ENCODE results near the gene CBFB.
"Not testable (repeated sequence)": the region's sequence is repeated elsewhere in the genome, so short reads cannot be mapped to it uniquely, and the experiment has no call there.

The CBFB gene

DNA sequence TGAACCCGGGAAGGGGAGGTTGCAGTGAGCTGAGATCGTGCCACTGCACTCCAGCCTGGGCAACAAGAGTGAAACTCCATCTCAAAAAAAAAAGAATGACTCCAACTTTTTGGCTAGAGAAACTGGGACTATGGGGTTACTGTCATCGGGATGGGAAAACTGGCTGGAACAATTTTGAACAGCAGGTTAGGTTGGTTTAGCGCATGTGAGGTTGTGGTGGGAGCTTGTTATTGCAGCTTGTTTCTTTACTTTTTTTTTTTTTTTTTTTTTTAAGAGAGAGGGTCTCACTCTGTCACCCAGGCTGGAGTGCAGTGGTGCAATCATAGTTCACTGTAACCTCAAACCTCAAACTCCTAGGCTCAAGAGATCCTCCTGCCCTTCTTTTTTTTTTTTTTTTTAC lies 12.6 kb downstream of the CBFB start:
- not testable (repeated sequence) for DNase-seq (ENCODE audit: low spot score)

DNA sequence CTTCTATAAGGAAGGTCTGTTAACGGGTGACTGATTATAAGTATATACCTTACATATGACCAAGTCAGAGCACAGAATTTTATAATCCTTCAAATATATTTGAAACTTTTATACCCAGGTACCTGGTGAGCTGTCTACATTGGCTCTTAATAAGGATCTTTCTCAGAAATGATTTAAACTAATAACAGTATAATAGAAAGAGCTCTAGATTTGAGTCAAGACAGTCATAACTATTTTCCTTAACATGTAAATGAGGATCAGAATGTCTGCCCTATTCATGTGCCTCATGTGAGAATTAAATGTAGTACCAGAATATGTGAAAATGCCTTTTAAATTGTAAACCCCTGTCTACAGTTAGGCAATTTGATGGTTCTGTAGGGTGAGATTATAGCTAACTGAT lies 14.5 kb downstream of the CBFB start:
- no peak for DNase-seq (ENCODE audit: low spot score)

DNA sequence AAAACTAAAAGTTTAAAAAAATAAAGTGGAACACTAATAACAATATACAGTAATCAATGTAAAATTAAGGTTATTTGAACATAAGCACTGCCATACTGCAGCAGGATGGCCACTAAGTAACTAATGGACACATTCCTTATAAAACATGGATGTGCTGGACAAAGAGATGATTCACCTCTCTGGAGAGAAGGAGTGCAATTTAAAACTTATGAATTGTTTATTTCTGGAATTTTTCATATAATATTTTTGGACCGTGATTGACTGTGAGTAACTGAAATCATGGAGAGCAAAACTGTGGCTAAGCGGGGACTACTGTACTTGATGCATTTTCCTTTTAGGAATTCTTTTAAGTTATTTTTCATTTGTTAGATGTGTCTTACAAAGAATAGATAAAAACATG lies 21.8 kb downstream of the CBFB start:
- DNase-seq (ENCODE audit: low spot score): no peak

DNA sequence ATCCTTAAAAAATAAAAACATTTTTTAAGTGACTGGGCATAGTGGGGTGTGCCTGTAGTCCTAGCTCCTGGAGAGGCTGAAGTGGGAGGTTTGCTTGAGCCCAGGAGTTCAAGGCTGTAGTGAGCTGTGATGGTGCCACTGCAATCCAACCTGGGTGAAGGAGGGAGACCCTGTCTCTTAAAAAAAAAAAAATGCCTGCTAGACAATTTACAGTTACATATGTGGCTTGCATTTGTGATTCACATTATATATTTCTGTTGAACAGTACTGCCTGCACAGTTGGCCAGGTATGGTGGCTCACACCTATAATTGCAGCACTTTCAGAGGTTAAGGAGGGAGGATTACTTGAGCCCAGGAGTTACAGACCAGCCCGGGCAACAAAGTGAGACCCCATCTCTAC lies 23.4 kb downstream of the CBFB start:
- no peak for DNase-seq (ENCODE audit: low spot score)

DNA sequence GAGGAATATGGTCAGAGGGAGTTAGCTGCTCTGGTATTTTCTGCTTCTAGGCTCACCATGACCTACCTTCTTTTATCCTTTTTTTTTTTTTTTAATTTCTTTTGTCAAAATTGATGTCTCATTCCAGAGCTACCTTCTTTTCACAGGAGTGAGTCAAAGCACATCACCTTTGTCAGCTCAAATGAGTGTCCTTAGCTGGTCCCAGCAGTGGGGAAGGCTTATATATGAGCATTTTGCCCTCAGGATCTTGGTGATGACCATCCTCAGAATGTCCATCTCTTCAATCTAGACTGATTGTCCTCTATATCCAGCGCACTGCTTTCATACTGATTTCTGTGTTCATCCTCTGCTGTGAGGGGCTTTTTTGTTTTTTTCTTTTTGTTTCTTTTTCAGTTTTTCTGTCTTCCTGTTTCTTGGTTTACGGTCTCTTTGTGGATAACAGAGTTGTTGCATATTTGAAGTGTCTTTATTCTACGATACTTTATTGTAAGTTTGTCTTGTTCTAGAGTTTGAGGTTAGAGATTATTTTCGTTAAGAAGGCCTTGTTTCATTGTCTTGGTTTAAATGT lies 24.9 kb downstream of the CBFB start:
- no peak for DNase-seq (ENCODE audit: low spot score)

DNA sequence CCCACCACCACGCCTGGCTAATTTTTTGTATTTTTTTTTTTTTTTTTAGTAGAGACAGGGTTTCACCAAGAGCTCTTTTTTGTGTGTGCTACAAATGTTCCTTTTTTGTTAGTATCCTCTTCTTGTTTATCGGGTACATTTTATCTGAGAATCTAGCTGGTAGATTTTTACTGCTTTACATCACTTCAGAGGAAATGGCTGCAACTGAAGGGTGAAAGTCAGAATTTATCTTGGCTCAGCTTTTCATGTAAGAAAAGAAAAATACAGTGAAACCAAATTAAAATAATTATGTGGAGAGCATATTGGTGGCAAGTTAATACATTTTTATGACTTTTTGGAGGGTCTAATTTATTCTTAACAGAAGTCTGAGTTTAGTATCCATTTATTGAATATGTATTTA lies 26.0 kb downstream of the CBFB start:
- no peak for DNase-seq (ENCODE audit: low spot score)

DNA sequence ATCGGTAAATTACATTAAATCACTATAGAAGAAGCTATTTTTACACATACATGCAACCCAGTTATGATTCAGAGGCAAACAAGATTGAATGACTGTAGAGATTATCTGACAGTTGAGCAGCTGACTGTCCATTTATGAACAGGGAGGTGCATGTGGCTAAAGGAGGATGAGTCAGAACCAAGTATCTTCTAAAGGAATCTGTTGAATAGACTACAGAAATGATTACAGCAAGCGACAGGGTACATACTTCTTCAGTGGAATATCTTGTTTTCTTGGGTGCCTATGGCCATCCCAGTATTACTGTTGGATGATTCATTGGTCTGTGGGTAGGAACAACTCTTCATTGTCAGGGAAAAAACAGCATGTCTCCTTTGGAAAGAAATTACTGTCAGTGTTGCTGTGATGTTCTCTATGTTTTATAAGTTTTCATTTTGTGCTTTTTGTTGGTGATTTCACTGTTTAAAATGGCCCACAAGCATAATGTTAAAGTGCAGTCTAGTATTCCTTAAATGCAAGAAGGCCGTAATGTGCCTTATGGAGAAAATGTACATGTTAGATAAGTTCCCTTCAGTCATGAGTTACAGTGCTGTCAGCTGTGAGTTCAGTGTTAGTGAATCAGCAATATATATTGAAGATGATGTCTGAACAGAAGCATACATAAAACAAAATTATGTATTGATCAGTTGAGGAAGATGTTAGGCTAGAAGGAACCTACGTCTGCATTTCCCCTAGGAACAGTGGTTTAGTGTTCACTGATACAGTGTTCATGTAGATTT lies 27.0 kb downstream of the CBFB start:
- no peak for DNase-seq (ENCODE audit: low spot score)

DNA sequence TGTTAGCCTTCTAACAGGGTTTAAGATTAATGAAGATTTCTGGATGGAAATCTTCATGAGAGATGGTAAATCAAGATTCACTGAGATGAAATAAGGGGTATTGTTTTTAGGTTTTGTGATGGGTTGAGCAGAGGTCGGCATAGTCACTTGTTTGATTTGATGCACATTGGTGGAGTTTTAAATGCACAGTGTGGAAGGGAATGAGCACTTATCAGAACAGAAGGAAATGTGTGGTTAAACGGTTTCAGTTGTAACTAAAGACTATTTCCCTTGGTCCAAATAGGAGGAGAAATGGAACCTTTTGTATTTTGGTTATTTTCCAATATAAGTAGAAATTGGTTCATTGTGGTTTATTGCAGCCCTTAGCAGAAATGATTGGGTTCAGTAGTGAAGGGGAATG lies 34.1 kb downstream of the CBFB start:
- DNase-seq (ENCODE audit: low spot score): no peak

DNA sequence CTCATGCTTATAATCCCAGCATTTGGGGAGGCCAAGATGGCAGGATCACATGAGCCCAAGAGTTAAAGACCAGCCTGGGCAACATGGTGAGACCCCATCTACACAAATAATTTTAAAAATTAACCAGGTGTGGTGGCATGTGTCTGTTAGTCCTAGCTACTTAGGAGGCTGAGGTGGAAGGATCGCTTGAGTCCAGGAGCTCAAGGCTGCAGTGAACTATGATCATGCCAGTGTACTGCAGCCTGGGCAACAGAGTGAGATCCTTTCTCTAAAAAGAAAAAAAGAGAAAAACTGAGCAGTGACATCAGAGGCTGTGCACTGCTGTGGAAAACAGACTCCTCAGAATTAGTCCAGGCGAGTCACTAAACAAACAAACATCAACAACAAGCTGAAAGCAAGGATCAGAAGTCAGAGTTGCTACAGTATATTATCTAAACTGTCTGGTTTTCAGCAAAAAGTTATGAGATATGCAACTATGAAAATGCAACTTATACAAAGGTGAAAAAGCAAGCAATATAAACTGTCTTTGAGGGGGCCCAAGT lies 39.3 kb downstream of the CBFB start:
- no peak for DNase-seq (ENCODE audit: low spot score)

DNA sequence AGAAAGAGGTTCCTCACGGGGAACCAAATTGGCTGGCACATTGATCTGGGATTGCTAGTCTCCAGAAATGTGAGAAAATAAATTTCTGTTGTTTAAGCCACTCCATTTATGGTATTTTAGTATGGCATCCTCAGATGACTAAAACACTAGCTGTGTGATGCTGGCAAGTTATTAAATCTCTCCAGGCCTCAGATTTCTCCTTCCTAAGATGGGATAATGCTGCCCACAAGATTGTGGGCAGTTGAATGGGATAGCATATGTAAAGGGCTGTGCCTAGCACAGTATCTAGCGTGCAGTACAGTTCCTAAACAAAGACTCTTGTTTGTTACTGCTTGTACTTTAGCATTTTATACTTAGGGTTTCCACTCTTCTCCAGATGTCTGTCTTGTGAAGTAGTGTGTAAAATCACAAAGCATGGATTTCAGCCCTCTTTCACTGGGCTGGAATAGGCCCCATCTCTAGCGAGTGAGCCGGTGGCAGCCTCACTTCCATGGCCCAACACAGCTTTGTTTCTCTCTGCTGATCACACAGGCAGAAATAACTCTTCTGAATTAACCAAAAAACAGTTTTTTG lies 42.6 kb downstream of the CBFB start:
- no peak for DNase-seq (ENCODE audit: low spot score)

DNA sequence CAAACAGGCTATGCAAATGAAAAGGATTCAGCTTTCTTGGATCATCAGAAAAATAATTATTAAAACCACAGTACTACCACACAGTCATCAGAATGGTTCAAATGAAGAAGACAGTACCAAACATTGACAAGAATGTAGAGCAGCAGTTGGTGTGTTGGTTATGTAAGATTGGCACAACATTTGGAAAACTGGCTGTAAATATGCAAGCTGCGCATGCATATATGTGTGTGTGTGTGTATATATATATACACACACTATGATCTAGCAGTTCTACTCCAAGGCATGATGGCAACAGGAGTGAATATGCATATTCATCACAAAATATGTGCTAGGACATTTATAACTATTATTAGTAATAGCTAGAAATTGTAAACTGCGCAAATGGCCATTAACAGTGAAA lies 46.4 kb downstream of the CBFB start:
- no peak for DNase-seq (ENCODE audit: low spot score)

DNA sequence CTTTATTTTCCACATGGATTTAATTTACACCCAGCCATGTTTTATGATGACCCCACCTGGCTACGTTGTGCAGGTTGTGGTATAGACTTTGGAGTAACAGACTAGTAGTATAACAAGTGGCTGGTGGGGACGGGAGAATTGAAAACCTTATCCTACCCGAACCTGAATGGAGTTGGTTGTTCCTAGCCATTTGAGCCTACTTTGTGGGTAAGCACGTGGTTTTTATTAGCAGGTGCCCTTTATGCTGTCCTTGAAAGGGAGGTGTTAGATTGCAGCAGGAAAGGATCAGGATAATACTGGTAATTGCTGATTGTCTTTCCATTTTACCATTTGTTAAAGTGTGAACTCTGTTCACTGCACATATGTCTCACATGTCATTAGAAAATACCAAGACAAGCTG lies 48.9 kb downstream of the CBFB start:
- DNase-seq (ENCODE audit: low spot score): no peak

DNA sequence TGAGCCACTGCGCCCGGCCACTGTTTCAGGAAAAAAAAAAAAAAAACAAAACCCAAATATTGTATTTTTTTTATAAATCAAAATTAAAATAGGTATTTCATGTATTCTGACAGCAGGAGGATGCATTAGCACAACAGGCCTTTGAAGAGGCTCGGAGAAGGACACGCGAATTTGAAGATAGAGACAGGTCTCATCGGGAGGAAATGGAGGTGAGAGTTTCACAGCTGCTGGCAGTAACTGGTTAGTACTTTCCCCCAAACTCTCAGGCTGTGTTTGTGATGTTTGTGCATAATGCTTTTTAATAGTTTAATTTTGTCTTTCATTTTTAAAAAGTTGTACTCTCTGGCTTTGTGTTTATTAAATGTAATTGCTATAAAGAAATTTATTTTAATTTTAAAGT lies 53.2 kb downstream of the CBFB start:
- DNase-seq (ENCODE audit: low spot score): no peak

DNA sequence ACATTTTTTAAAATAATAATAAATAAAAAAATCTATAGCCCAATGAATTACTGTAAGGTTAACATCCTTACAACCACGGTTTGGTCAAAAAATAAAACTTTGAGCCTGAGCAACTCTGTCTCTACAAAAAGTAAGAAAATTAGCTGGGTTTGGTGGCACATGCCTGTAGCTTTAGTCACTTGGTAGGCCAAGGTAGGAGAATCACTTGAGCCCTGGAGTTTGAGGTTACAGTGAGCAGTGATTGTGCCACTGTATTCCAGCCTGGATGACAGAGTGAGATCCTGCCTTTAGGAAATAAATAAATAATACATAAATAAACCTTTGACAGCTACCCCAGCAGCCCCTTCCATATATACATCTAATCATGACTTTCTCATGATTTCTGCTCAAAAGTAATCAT lies 53.9 kb downstream of the CBFB start:
- no peak for DNase-seq (ENCODE audit: low spot score)

DNA sequence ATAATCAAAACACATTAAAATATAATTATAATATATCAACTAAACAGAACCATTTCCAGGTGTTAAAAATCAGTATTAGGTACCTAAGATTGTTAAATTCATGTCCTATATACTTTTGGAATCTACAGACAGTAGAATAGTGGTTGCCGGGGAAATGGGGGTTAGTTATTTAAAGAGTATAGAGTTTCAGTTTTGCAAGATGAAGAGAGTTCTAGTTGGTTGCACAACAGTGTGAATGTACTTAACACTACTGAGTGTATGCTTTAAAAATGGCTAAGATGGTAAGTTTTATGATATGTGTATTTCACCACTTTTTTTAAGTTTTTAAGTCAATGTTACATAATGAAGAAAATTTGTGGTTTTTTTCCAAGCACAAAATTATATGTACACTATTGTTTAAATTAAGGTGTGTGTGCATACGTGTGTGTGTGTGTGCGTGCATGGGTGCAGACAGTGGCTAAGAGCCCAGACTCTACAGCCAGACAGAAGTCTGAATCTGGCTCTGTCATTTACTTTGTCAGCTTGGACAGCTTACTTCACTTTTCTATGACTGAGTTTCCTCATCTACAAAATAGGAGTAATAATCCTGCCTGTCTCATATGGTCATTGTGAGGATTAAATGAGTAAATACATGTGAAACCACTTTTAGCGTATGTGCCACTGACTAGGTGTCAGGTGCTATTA lies 55.5 kb downstream of the CBFB start:
- no peak for DNase-seq (ENCODE audit: low spot score)

DNA sequence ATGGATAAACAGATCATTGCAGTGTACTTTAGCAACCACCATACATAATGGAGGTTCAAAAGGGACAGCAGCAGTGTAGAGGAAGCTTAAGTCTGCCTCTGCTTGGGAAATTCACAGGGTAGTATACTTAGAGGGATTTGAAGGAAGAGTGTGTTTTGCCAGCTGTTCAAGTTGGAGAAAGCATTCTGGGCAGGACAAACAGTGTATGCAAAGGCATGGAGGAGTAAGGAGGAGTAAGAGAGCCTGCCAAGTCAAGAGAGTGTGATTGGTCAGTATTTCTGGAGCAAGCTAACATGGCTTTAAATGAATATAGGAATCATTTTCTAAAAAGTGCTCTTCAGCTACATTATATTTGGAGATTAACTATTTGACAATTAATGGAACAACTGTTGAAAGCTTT lies 57.9 kb downstream of the CBFB start:
- no peak for DNase-seq (ENCODE audit: low spot score)

DNA sequence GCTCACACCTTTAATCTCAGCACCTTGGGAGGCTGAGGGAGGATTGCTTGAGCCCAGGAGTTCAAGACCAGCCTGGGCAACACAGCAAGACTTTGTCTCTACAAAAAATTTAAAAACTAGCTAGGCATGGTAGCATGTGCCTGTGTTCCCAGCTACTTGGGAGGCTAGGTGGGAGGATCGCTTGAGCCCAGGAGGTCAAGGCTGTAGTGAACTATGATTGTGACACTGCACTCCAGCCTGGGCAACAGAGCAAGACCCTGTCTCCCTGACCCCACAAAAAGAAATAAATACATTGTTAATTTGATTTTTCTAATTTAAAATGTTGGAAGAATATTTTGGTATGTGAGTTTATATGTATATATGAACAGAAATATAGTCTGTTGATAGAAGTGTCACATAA lies 58.3 kb downstream of the CBFB start:
- DNase-seq (ENCODE audit: low spot score): no peak

DNA sequence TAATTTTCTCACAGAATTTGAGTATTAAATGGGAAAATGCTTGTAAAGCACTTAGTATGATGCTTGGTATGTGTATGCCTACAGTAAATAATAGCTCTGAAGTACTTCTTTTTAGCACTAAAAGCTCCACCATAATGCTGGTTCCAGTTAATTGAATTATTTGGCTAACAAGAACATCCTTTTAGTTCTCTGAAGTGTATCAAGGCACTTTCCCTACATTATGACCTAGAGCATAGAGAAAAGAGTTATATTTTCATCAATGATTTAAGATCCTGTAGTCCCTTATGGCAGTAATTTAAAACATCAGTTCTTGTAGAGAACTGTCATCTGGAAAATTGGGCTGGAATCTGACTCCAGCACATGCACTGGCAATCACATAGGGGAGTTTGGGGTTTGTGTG lies 58.9 kb downstream of the CBFB start:
- no peak for DNase-seq (ENCODE audit: low spot score)

DNA sequence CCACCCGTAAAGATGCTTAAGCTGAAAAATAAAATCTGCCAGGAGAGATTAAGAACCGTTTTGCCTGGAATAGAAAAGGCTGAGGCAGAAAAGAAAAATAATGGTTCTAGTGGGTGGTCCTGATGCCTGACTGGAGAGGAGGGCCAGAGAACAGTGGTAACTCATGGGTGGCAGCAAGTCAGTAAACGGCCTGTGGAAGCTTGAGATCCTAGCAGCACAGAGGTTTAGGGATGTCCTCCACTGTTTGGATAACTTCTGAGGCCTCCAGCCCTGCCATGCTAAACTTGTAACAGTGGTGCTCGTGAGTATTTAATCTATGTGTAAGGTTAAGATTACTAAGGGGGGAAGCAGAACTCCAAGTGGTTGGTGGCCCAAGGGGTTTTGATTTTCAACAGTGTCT lies 59.6 kb downstream of the CBFB start:
- no peak for DNase-seq (ENCODE audit: low spot score)

DNA sequence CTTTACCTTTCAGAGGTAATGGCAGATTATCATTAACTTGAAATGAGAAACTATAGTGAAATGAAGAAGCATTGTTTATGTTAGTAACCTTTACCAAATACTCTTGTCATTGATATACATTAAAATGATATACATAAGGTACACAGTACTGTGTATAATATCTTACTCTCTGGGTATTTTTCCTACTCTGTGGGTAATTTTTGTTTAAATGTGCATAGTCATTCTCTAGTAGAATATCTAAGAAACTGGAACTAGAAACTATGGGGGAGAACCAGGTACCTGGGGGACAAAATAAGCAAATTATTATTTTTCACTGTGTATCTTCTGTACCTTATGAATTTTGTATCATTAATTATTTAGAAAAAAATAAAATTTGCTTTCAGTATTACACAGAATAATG lies 60.2 kb downstream of the CBFB start:
- DNase-seq (ENCODE audit: low spot score): no peak

DNA sequence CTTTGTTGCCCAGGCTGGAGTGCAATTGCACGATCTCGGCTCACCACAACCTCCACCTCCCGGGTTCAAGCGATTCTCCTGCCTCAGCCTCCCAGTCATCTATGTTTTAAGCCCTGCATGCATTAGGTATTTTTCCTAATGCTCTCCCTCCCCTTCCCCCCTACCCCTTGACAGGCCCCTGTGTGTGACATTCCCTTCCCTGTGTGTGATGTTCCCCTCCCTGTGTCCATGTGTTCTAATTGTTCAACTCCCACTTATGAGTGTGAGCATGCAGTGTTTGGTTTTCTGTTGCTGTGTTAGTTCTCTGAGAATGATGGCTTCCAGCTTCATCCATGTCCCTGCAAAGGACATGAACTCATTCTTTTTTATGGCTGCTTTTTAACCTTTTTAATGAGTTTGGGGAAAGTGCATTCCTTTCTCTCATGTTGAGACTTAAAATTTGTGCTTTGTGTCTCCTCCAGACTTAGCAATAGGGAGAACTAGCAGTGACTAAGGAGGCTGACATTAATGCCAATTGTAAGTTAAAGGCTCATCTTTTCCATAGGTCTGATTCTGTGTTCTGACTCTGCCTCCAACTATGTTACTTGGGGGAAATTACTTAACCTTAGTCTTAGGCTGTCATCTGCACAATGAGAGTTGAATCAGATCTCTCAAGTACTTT lies 63.1 kb downstream of the CBFB start:
- no peak for DNase-seq (ENCODE audit: low spot score)

DNA sequence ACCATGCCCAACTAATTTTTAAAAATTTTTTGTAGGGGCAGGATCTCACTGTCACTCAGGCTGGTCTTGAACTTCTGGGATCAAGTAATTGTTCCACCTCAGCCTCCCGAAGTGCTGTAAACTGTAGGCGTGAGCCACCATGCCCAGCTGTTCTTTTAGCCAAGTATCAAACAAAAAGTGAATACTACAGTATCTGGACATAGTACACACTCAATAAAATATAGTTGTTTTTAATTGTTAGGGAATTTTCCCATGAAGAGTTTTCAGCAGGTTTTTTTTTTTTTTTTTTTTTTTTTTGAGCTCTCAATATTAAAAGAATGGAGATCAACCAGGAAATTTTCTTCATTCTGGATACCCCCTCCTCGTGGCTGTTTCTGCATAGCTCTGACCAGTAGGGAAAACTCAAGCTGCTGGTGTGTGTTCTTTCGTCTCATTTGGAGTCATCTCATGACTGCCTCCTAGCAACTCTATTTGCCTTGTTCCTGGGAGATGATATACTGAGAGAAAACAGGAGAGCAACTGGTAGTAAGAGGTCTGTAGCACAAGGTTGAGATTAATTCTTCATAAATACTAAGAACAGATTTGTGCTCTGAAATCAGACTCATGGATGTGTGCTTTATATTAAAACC lies 64.3 kb downstream of the CBFB start:
- no peak for DNase-seq (ENCODE audit: low spot score)
